GM23338 (cell line): ENCODE results near the gene IRF8. TPM values are rescaled to one million over a fixed set of nuclear protein-coding genes. Genes with fewer than 3 reads are reported as not detected.
"Not testable (repeated sequence)": the region's sequence is repeated elsewhere in the genome, so short reads cannot be mapped to it uniquely, and the experiment has no call there.

ENCODE experiments used
- ATAC-seq: fragments of 200-7000 bp; cut with Tn5 transposase; 3 replicates; pipeline ENCODE4 v1.9.1; 2020
- DNase-seq: peaks from one replicate; pipeline ENCODE4 v3.0.0-alpha.2; 2015; ENCODE audit warnings: low spot score
- H2AFZ ChIP-seq: fragments of 200-600 bp; sonication (generic); 2 replicates; pipeline ENCODE4 v1.8.0; 2016; ENCODE audit warnings: antibody characterized with exemption, mild to moderate bottlenecking, moderate library complexity
- H3F3A ChIP-seq: fragments of 200-600 bp; sonication (generic); replicated peaks from 2 replicates; pipeline ENCODE4 v1.8.0; 2017; ENCODE audit warnings: antibody characterized with exemption, mixed run types, low read depth
- H3K27ac ChIP-seq: fragments of 200-600 bp; sonication (generic); 2 replicates; pipeline ENCODE4 v1.6.1; 2016; ENCODE audit warnings: low read depth
- H3K27me3 ChIP-seq: fragments of 200-600 bp; sonication (generic); 2 replicates; pipeline ENCODE4 v1.8.0; 2016; ENCODE audit warnings: mild to moderate bottlenecking, mixed run types, moderate library complexity; ENCODE audit not compliant: insufficient read depth
- H3K36me3 ChIP-seq: fragments of 200-600 bp; sonication (generic); 2 replicates; pipeline ENCODE4 v1.8.0; 2016; ENCODE audit warnings: mild to moderate bottlenecking; ENCODE audit not compliant: insufficient read depth
- H3K4me1 ChIP-seq: fragments of 200-600 bp; sonication (generic); 2 replicates; pipeline ENCODE4 v1.8.0; 2016; ENCODE audit warnings: mild to moderate bottlenecking, moderate library complexity; ENCODE audit not compliant: insufficient read depth
- H3K4me2 ChIP-seq: fragments of 200-600 bp; sonication (generic); 2 replicates; pipeline ENCODE4 v1.7.1; 2017; ENCODE audit warnings: mixed run types
- H3K4me3 ChIP-seq: fragments of 200-600 bp; sonication (generic); 2 replicates; pipeline ENCODE4 v1.6.1; 2016; ENCODE audit warnings: mixed run types
- H3K79me2 ChIP-seq: fragments of 200-600 bp; sonication (generic); replicated peaks from 2 replicates; pipeline ENCODE4 v1.8.0; 2017; ENCODE audit warnings: mild to moderate bottlenecking; ENCODE audit not compliant: insufficient read depth
- H3K9me2 ChIP-seq: fragments of 200-600 bp; sonication (generic); 2 replicates; pipeline ENCODE4 v1.8.0; 2017; ENCODE audit not compliant: insufficient read depth
- H4K20me1 ChIP-seq: fragments of 200-600 bp; sonication (generic); replicated peaks from 2 replicates; pipeline ENCODE4 v1.8.0; 2017; ENCODE audit warnings: mild to moderate bottlenecking; ENCODE audit not compliant: insufficient read depth
- H3K27ac Mint-ChIP-seq: 2 replicates; pipeline ENCODE4 v1.8.0; 2020; ENCODE audit warnings: inconsistent platforms, mild to moderate bottlenecking, moderate library complexity, mixed read lengths
- H3K27me3 Mint-ChIP-seq: 3 replicates; pipeline ENCODE4 v1.8.0; 2022; ENCODE audit warnings: low read depth, mild to moderate bottlenecking, moderate library complexity, mixed read lengths, inconsistent platforms; ENCODE audit not compliant: insufficient read depth, poor library complexity
- H3K36me3 Mint-ChIP-seq: 3 replicates; pipeline ENCODE4 v1.8.0; 2021; ENCODE audit warnings: low read depth, mild to moderate bottlenecking, inconsistent platforms, moderate library complexity, mixed read lengths
- H3K4me1 Mint-ChIP-seq: 3 replicates; pipeline ENCODE4 v1.8.0; 2020; ENCODE audit warnings: mild to moderate bottlenecking, inconsistent platforms, mixed read lengths
- H3K4me3 Mint-ChIP-seq: 3 replicates; pipeline ENCODE4 v1.8.0; 2021; ENCODE audit warnings: moderate library complexity, mild to moderate bottlenecking, inconsistent platforms, mixed read lengths
- H3K9me3 Mint-ChIP-seq: 3 replicates; pipeline ENCODE4 v1.8.0; 2020; ENCODE audit warnings: moderate library complexity, mild to moderate bottlenecking, inconsistent platforms, mixed read lengths
- EZH2 ChIP-seq: fragments of 200-600 bp; sonication (generic); IDR thresholded peaks from one replicate; pipeline ENCODE4 v1.8.0; 2017; ENCODE audit warnings: antibody characterized with exemption, mild to moderate bottlenecking, low read depth; ENCODE audit not compliant: unreplicated experiment
- EZH2phosphoT487 ChIP-seq: fragments of 200-600 bp; sonication (generic); IDR thresholded peaks from one replicate; pipeline ENCODE4 v1.8.1; 2018; ENCODE audit warnings: antibody characterized with exemption; ENCODE audit not compliant: unreplicated experiment
- NANOG ChIP-seq: IDR thresholded peaks from 2 replicates; pipeline ENCODE4 v1.6.1; 2016; ENCODE audit warnings: antibody characterized with exemption, borderline replicate concordance
- STAT1 ChIP-seq: IDR thresholded peaks from one replicate; pipeline ENCODE4 v1.6.1; 2016; ENCODE audit warnings: antibody characterized with exemption; ENCODE audit not compliant: unreplicated experiment
- ZNF114 ChIP-seq: fragments of 250-450 bp; sonication (Bioruptor Pico); IDR thresholded peaks from 2 replicates; pipeline ENCODE4 v1.5.0; 2020; ENCODE audit warnings: mild to moderate bottlenecking, moderate library complexity
- ZNF331 ChIP-seq: fragments of 250-450 bp; sonication (Bioruptor Pico); IDR thresholded peaks from 2 replicates; pipeline ENCODE4 v1.5.0; 2020; ENCODE audit warnings: low read depth, mild to moderate bottlenecking, moderate library complexity
- polyA plus RNA-seq: library from polyadenylated mRNA; unstranded; fragments of >200 nt; fragmentation: Nextera tagmentation; extraction: Ambion mirVana; gene quantifications from 2 replicates; pipeline ENCODE4 v1.2.1, GENCODE V29; 2016
- total RNA-seq: library from RNA; depleted of rRNA; stranded (reverse); fragments of >200 nt; shearing (Covaris generic); gene quantifications from 2 replicates; pipeline ENCODE4 v1.2.3, GENCODE V29; 2014
- TF ChIP-seq, protein P1 (sequence below), 2 experiments: fragments of 200-600 bp in 1 of 2; sonication (generic) in 1 of 2; conservative IDR thresholded peaks; 2 replicates each; pipeline versions ENCODE4 v1.5.1 to v1.6.1; 2016 to 2017; ENCODE audit warnings: antibody characterized with exemption in 2 of 2, low read depth in 2 of 2, mild to moderate bottlenecking in 2 of 2, moderate library complexity in 1 of 2
- TF ChIP-seq, protein P2 (sequence below): IDR thresholded peaks from one replicate; pipeline ENCODE4 v1.6.1; 2018; ENCODE audit warnings: antibody characterized with exemption; ENCODE audit not compliant: unreplicated experiment

The IRF8 gene
- total and polyA plus RNA-seq, 2 experiments from 2014 or later = 0.47 to 2.8 TPM

DNA sequence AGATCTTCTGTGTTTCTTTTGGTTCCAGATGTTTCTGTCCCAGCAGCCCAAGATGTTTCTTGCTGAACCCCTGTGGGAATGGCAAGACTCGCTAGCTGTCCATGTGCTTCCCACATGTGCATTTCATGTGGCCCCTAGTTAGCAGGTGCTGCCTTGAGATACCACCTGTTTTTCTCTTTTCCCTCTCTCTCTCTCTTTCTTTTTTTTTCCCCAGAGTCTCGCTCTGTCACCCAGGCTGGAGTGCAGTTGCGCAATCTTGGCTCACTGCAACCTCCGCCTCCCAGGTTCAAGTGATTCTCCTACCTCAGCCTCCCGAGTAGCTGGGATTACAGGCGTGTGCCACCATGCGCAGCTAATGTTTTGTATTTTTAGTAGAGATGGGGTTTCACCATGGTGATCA lies 40.4 kb upstream of the IRF8 start:
- not testable (repeated sequence) for H3K27ac ChIP-seq, H3K4me3 Mint-ChIP-seq, H3K9me2 ChIP-seq, H4K20me1 ChIP-seq, H3K4me1 Mint-ChIP-seq, H2AFZ ChIP-seq, H3K4me2 ChIP-seq, H3K27me3 ChIP-seq, H3K4me1 ChIP-seq, H3F3A ChIP-seq, H3K9me3 Mint-ChIP-seq, H3K79me2 ChIP-seq, H3K4me3 ChIP-seq, H3K27ac Mint-ChIP-seq, H3K36me3 Mint-ChIP-seq, H3K36me3 ChIP-seq, DNase-seq, H3K27me3 Mint-ChIP-seq, ATAC-seq

DNA sequence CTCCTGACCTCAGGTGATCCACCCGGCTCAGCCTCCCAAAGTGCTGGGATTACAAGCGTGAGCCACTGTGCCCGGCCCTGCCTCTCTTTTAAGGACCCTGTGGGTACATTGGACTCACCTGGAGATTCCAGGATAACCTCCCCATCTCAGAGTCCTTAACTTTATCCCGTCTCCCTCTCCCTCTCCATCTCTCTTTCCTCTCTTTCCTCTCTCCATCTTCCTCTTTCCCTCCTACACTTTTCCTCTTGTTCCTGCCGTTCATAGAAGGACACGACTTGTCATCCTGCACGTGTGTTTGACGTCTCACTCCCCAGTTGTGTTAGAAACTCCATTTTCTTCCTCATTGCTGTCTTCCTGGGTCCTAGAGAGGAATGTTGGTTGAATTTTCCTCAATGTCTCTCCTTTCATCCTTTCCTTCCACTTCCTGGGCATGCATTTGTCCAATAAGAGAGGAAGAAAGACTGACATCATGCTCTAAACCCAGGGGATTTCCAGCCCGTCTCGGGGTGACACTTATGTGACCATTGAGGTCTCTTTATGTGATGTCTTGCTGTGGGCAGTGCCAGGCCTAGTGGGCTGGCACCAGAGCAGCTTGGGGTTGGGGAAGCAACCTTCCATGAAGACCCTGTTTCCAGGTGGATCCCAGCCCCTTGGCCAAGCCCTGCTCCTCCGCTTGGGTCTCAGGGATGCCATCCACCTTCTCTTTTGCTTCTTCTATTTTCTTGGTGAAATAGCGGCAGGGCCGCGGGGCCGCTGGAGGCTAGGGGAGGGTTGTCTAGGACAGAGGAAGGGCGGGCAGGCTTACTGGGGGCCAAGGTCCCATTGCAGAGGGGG lies 39.8 kb upstream of the IRF8 start:
- no peak overlapping the region for H3K27ac Mint-ChIP-seq
- ATAC-seq = no peak

DNA sequence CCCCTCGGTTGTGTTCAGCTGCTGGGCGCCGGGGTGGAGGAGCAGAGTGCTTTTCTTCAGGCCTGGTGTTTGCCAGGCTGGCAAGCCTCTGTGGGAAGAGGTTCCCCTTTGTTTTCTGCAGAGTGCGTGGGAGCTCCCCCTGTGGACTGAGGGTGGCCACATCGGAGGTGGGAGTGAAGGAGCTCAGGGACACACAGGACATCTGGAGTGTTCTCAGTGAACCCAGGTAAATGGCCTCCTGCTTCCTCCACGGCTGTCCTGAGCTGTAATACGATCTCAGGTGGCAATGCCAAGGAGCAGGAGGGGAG lies 39.2 kb upstream of the IRF8 start:
- Histone ChIP-seq H3K36me3 (no peaks in the 10 kb centered on the region), H3K79me2 (no peaks in the 10 kb centered on the region), H2AFZ (no peak overlapping the region), H3K4me3 (no peak overlapping the region), H3K9me2 (no peaks in the 10 kb centered on the region), H3K27ac (no peak overlapping the region), H3K4me1 (no peaks in the 10 kb centered on the region), H4K20me1 (no peaks in the 10 kb centered on the region), H3F3A (no peaks in the 10 kb centered on the region), H3K4me2 (no peak overlapping the region), H3K27me3 (no peaks in the 10 kb centered on the region)
- H3K36me3 Mint-ChIP-seq = no peaks in the 10 kb centered on the region
- no peaks in the 10 kb centered on the region for H3K4me1 Mint-ChIP-seq
- no peak for DNase-seq
- no peak overlapping the region for H3K27ac Mint-ChIP-seq
- peaks cover 9% of the 10 kb centered on the region for H3K27me3 Mint-ChIP-seq
- TF ChIP-seq, protein P1, sequence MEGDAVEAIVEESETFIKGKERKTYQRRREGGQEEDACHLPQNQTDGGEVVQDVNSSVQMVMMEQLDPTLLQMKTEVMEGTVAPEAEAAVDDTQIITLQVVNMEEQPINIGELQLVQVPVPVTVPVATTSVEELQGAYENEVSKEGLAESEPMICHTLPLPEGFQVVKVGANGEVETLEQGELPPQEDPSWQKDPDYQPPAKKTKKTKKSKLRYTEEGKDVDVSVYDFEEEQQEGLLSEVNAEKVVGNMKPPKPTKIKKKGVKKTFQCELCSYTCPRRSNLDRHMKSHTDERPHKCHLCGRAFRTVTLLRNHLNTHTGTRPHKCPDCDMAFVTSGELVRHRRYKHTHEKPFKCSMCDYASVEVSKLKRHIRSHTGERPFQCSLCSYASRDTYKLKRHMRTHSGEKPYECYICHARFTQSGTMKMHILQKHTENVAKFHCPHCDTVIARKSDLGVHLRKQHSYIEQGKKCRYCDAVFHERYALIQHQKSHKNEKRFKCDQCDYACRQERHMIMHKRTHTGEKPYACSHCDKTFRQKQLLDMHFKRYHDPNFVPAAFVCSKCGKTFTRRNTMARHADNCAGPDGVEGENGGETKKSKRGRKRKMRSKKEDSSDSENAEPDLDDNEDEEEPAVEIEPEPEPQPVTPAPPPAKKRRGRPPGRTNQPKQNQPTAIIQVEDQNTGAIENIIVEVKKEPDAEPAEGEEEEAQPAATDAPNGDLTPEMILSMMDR (conservative IDR thresholded peaks at IDR 0.05; ENCODE audit: low read depth in 2 of 2) = peak; percentile 8 to 38; a peak in 2 of 4 replicates
- no peak for TF ChIP-seq ZNF331
- ATAC-seq = peak; percentile 66
- no peak overlapping the region for H3K4me3 Mint-ChIP-seq
- H3K9me3 Mint-ChIP-seq = no peaks in the 10 kb centered on the region

More for the DNA sequence above, 39.8 kb upstream of the IRF8 start:
- Histone ChIP-seq H3K27ac (no peak overlapping the region), H2AFZ (no peak overlapping the region), H3K4me1 (no peaks in the 10 kb centered on the region), H4K20me1 (no peaks in the 10 kb centered on the region), H3K27me3 (no peaks in the 10 kb centered on the region), H3K79me2 (no peaks in the 10 kb centered on the region), H3K36me3 (no peaks in the 10 kb centered on the region), H3F3A (no peaks in the 10 kb centered on the region), H3K4me3 (no peak overlapping the region), H3K4me2 (no peak overlapping the region), H3K9me2 (no peaks in the 10 kb centered on the region)
- H3K27me3 Mint-ChIP-seq = peaks cover 9% of the 10 kb centered on the region
- no peaks in the 10 kb centered on the region for H3K9me3 Mint-ChIP-seq
- DNase-seq = no peak
- no peak overlapping the region for H3K4me3 Mint-ChIP-seq
- TF ChIP-seq NANOG = no peak
- TF ChIP-seq EZH2phosphoT487 = no peak
- TF ChIP-seq STAT1 = no peak
- TF ChIP-seq ZNF114 = no peak
- no peak for TF ChIP-seq EZH2
- TF ChIP-seq, protein P2, sequence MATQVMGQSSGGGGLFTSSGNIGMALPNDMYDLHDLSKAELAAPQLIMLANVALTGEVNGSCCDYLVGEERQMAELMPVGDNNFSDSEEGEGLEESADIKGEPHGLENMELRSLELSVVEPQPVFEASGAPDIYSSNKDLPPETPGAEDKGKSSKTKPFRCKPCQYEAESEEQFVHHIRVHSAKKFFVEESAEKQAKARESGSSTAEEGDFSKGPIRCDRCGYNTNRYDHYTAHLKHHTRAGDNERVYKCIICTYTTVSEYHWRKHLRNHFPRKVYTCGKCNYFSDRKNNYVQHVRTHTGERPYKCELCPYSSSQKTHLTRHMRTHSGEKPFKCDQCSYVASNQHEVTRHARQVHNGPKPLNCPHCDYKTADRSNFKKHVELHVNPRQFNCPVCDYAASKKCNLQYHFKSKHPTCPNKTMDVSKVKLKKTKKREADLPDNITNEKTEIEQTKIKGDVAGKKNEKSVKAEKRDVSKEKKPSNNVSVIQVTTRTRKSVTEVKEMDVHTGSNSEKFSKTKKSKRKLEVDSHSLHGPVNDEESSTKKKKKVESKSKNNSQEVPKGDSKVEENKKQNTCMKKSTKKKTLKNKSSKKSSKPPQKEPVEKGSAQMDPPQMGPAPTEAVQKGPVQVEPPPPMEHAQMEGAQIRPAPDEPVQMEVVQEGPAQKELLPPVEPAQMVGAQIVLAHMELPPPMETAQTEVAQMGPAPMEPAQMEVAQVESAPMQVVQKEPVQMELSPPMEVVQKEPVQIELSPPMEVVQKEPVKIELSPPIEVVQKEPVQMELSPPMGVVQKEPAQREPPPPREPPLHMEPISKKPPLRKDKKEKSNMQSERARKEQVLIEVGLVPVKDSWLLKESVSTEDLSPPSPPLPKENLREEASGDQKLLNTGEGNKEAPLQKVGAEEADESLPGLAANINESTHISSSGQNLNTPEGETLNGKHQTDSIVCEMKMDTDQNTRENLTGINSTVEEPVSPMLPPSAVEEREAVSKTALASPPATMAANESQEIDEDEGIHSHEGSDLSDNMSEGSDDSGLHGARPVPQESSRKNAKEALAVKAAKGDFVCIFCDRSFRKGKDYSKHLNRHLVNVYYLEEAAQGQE = no peak
- H3K4me1 Mint-ChIP-seq = no peaks in the 10 kb centered on the region
- H3K36me3 Mint-ChIP-seq = no peaks in the 10 kb centered on the region
